Neural progenitor cell (in vitro differentiated cells): ENCODE results near the gene ITGA6.

Source experiments
- CTCF ChIP-seq: fragments of 200-600 bp; sonication (generic); IDR thresholded peaks from 2 replicates; pipeline ENCODE4 v1.5.1; 2017; ENCODE audit warnings: antibody characterized with exemption, mild to moderate bottlenecking
- EZH2 ChIP-seq: fragments of 200-600 bp; sonication (generic); IDR thresholded peaks from 2 replicates; pipeline ENCODE4 v1.6.1; 2017; ENCODE audit warnings: antibody characterized with exemption, mild to moderate bottlenecking, moderate library complexity
- EZH2phosphoT487 ChIP-seq: fragments of 200-600 bp; sonication (generic); IDR thresholded peaks from 2 replicates; pipeline ENCODE4 v1.6.1; 2017; ENCODE audit warnings: antibody characterized with exemption

GRCh38 chr2:172531309-172531708 is 103.9 kb downstream of the ITGA6 start:
- no peak for TF ChIP-seq CTCF
- no peak for TF ChIP-seq EZH2phosphoT487
- no peak for TF ChIP-seq EZH2
